Activated CD4-positive, alpha-beta T cell treated with anti-CD3 and anti-CD28 coated beads, Interleukin-2, amount 50 U/mL, for 4 hours (primary cell): ENCODE results near the gene ZNF534.
A peak's percentile ranks its signal among the peaks of the same experiment; 100 is the strongest.
"Not testable (repeated sequence)": the region's sequence is repeated elsewhere in the genome, so short reads cannot be mapped to it uniquely, and the experiment has no call there.

Experiments
- DNase-seq, 2 experiments: peaks; one replicate each; pipeline ENCODE4 v3.0.0-alpha.2; 2020

ZNF534 gene

DNA sequence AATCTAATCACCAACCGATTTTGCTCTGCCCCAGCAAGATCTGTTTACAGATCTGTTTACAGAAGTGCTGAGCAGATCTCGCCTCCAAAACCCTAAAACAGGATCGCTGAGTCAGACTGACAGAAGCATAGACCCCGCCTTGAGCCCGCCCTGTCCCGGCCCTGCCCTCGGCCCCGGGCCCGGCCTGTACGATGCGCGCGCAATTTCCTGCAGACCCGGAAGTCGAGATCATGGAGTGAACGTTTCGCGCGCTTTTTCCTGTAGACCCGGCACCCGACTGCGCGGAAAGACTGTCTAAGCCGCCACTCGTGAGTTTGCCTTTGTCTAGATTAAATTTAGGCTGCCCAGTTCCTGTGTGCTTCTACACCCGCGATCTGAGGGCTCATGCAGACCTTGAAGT is at the start of gene ZNF534:
TSS of gene ZNF534 (plus strand) at position 212 of the 400 bp plus-strand sequence. CDS start 2,327 bp downstream, outside the sequence.
- DNase-seq = no peak

DNA sequence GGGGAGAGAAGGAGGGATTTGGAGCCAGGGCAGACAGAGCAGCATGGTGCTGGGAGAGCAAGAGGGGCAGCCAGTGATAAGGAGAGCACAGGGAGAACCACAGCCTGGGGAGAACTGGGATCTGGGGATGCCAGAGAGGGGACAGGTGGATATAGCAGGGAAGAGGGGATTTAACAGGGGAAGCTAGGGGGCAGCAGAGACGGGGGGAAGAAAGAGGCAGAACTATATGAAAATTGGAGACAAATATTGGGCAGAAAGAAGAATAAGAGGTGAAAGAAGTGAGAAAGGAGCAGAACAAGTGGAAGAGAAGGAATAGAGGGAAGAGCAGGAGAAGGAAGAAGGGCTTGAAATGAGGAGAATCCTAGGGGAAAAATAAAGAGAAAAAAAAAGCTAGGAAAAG is 37.8 kb upstream of the ZNF534 start:
- no peak for DNase-seq

DNA sequence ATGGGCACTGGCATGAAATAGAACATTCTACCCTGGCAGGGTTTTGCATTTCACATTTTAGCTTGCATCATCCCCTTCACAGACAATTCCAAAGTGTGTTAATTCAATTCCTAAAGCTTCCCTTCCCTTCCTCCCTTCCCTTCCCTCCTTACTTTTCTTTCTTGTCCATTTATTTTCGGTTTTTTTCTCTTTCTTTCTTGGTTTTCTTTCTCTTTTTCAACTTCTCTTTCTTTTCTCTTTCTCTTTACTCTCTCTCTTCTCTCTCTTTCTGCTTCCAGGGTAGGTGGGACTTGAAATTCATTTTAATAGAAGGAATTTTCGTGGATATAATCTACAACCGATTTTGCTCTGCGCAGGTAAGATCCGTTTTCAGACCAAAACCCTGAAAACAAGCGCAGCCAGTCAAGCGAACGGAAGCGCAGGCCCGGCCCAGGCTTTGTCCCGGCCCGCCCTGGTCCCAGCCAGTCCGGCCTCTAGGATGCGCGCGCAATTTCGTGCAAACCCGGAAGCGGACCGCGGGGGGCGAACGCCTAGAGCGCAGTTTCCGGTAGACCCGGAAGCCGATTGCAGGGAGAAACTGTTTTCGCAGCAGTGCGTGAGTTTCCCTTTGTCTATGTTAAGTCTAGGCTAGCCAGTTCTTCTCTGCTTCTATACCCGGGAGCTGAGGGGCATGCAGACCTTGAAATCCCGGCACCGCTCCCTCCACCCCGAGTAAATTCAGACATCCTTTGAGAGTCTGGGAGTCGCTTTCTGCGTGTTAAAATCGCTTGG is 31.5 kb upstream of the ZNF534 start, which contains the start of gene ZNF528:
TSS of gene ZNF528 (plus strand) at position 540 of the 771 bp plus-strand sequence. CDS start 4,165 bp downstream, outside the sequence.
- DNase-seq = peak; percentile 91

DNA sequence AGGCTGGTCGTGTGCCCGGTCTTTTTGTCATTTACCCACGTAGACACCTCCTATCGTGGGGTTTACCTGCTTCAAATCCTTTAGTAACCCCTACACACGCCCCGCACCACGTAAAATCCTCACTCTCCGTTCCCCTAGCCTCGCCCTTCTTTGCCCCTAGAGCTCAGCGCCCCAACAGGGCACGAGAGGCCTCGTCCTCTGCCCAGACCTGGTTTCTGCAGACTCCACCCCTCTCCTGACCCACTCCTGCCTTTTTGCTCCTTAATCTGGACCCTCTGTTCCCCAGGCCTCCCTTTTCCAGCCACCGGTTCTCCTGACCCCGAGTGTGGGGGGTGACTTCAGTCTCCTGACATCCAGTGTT is 30.9 kb upstream of the ZNF534 start:
- DNase-seq = peak in 1 of 2 experiments; percentile 1

DNA sequence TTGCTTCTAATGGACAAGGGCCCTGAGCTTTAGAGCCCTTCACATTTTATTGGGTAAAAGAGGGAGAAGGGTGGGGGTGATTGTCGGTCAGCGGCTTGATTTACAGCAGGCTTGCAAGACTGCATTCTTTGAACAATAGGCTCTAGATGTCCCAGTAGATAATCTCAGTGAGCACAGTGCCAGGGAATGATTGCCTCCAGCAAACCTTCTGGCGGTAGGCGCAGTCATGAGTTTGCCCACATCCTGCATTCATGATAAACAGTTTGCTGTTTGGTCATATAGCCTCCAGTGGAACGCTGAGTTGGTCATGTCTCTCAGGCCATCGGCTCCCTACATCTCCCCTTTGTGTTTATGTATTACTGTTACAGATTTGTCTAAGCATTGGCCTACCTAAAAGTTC is 18.7 kb upstream of the ZNF534 start:
- no peak for DNase-seq

DNA sequence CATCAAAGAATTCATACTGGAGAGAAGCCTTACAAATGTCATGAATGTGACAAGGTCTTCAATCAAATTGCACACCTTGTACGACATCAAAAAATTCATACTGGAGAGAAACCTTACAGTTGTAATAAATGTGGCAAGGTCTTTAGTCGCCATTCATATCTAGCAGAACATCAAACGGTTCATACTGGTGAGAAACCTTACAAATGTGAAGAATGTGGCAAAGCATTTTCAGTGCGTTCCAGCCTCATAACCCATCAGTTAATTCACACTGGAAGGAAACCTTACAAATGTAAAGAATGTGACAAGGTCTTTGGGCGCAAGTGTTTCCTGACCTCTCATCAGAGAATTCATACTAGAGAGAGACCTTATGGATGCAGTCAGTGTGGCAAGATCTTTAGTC is 13.2 kb upstream of the ZNF534 start:
- no peak for DNase-seq

DNA sequence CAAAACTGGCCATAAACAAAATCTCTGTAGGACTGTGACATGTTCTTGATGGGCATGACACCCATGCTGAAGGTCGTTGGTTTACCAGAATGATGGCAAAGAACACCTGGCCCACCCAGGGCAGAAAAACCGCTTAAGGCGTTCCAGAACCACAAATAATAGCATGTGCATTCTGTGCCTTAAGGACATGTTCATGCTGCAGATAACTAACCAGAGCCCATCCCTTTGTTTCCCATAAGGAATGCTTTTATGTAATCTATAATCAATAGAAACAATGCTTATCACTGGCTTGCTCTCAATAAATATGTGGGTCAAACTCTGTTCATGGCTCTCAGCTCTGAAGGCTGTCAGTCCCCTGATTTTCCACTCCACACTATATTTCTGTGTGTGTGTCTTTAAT is 13.2 kb downstream of the ZNF534 start:
- DNase-seq = no peak

DNA sequence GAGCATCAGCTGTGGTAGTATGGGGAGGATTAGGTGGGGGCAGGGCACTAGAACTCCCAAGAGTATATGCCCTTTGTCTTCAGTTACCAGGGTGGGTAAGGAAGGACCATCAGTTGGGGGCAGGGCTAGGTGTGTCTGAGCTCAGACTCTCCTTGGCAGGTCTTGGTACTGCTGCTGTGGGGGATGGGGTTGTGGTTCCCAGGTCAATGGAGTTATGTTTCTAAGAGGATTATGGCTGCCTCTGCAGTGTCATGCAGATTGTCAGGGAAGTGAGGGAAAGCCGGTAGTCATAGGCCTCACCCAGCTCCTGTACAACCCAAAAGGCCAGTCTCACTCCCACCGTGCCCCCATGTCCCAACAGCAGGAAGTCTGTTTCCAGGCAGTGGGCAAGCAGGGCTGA is 15.6 kb downstream of the ZNF534 start:
- DNase-seq = no peak

DNA sequence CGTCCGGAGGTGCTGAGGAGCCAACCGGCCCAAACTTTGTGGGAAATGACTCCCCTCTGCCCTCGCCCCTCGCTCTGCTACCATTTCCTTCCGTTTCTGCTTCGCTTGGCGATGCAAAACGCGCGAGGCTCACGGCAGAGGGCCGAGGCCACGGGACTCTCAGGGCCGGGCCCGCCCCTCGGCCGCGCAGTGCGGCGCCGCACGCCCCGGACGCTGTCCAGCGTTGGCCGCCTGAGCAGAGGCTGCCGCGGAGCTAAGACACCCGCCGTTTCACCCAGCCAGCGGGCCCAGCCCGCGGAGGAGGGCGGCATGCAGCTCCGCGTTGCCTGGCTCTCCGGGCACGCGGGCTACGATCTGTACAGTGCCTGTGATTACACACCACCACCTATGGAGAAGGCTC is 22.3 kb downstream of the ZNF534 start:
- no peak for DNase-seq

DNA sequence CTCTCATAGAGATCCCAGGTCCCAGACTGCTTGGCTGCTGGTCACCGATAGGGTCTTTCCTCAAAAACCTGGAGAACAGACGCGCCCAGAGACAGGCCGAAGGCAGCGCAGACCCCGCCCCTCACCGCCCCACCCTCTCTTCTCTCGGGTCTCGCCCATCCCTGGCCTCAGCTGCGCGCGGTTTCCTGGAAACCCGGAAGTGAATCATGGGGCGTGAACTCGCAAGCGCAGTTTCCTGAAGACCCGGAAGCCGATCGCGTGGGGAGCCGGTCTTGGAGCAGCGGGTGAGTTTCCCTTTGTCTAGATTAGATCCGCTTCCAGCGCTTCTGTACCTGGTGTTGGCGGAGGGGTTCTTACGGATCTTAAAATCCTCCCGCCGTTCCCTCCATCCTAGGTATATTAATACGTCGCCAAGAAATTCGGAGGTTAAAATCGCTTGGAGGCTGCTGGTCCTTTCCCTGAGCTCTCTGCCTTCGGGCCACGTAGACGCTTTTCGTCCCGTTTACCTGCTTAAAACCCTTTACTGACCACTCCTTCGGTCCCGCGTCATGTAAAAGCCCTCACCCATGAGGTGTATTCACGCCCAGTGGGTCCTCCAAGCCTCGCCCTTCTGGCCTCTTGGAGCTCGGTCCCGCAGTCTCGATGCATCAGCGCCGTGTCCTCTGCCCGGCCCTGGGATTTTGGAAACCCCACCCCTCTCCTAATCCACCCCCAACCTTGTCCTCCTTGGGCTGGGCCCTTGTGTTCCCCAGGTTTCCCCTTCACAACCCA is 24.6 kb downstream of the ZNF534 start, which contains the start of gene ZNF578:
TSS of gene ZNF578 (plus strand) at position 230 of the 771 bp plus-strand sequence. CDS start 48,293 bp downstream, outside the sequence.
- DNase-seq = peak; percentile 53 to 62

DNA sequence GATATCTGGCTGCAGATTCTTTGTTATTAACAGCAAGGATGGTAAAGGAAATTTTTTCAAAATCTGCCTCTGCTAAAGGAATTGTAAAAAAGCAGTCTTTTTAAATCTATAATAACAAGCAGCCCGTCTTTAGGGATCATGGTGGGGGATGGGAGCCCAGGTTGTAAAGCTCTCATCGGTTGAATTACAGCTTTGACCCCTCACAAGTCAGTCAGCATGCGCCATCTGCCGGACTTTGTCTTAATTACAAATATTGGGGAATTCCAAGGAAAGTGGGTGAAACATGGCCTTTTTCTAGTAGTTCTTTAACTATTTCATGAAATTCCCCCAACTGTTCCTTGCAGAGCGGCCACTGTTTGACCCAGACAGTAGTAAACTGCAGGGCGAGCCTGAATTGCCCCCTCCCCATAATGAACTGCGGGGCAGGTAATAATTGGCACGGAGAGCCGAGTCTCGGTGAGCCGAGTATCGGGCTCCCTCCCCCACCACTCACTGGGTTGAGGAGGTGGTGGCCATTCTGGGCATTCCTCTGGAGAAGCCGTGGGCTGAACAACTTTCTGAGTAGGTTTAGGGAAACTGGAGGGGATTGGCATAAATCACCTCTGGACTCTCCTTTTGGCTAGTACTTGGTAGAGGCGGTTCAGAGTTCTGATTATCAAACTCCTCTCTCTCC is 36.0 kb downstream of the ZNF534 start:
- DNase-seq = no peak

DNA sequence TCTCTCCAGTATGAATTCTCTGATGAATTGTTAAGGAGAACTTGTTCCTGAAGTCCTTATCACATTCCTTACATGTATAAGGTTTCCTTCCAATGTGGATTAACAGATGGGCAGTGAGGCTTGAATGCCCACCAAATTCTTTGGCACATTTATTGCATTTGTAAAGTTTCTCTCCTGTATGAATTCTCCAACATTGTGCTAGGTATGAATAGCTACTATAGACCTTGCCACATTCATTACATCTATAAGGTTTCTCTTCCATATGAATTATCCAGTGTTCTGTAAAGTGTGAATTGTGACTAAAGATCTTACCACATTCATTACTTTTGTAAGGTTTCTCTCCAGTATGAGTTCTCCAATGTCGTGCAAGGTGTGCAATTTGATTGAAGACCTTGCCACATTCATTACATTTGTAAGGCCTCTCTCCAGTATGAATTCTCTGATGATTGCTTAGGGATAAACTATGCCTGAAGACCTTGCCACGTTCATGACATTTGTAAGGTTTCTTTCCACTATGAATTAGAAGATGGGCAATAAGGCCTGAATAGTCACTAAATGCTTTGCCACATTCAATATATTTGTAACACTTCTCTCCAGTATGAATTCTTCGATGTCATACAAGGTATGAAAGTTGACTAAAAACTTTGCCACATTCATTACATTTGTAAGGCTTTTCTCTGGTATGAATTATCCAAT is 44.9 kb downstream of the ZNF534 start:
- no peak for DNase-seq

DNA sequence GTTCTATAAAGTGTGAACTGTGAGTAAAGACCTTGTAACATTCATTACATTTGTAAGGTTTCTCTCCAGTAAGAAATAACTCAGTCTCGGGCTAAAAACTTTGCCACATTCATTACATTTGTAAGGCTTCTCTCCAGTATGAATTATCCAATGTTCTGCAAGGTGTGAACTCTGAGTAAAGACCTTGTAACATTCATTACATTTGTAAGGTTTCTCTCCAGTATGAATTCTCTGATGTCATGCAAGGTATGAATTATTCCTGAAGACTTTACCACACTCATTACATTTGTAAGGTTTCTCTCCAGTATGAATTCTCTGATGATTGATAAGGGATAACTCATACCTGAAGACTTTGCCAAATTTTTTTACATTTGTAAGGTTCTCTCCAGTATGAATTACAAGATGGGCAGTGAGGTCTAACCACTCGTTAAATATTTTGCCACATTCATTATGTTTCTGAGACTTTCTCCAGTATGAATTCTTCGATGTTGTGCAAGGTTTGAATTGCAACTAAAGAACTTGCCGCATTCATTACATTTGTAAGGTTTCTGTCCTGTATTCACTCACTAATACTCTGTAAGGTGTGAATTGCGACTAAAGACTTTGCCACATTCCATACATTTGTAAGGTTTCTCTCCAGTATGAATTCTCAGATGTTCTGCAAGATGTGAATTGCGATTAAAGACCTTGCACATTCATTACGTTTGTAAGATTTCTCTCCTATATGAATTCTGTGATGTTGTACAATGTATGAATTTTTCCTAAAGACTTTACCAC is 45.6 kb downstream of the ZNF534 start:
- DNase-seq = no peak

DNA sequence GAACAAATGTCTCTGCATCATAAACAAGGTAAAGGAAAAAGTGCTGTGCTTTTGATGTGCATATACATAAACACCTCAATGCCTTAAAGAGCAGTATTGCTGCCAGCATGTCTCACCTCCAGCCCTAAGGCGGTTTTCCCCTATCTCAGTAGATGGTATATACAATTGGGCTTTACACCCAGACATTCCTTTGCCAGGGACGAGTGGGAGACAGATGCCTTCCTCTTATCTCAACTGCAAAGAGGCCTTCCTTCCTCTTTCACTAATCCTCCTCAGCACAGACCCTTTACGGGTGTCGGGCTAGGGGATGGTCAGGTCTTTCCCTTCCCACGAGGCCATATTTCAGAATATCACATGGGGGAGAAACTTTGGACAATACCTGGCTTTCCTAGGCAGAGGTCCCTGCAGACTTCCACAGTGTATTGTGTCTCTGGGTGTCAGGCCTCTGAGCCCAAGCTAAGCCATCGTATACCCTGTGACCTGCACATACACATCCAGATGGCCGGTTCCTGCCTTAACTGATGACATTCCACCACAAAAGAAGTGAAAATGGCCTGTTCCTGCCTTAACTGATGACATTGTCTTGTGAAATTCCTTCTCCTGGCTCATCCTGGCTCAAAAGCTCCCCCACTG is 55.3 kb downstream of the ZNF534 start:
- DNase-seq = not testable (repeated sequence)

DNA sequence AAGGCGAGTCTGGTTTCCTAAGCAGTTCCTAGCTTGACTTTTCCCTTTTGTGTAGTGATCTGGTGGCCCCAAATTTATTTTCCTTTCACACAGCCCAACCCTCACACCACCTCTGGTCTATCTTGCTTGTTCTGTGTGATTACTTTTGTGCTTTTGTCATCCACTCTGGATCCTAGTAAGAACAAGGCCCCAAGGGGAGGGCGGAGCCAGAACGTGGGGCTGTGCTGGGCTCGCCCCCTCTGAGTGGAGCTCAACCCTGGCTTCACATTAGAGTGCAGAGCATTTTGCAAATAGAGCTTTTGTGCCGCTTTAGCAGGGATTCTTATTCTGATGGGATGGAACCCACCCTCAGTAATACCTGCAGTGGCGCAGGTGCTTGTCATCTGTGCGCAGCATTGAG is 56.1 kb downstream of the ZNF534 start:
- DNase-seq = not testable (repeated sequence)

DNA sequence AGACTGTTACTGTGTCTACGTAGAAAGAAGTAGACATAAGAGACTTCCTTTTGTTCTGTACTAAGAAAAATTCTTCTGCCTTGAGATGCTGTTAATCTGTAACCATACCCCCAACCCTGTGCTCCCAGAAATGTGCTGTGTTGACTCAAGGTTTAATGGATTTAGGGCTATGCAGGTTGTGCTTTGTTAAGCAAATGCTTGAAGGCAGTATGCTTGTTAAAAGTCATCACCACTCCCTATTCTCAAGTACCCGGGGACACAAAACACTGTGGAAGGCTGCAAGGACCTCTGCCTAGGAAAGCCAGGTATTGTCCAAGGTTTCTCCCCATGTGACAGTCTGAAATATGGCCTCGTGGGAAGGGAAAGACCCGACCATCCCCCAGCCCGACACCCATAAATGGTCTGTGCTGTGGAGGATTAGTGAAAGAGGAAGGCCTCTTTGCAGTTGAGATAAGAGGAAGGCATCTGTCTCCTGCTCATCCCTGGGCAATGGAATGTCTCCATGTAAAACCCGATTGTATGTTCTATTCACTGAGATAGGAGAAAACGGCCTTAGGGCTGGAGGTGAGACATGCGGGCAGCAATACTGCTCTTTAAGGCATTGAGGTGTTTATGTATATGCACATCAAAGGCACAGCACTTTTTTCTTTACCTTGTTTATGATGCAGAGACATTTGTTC is 56.8 kb downstream of the ZNF534 start:
- not testable (repeated sequence) for DNase-seq

DNA sequence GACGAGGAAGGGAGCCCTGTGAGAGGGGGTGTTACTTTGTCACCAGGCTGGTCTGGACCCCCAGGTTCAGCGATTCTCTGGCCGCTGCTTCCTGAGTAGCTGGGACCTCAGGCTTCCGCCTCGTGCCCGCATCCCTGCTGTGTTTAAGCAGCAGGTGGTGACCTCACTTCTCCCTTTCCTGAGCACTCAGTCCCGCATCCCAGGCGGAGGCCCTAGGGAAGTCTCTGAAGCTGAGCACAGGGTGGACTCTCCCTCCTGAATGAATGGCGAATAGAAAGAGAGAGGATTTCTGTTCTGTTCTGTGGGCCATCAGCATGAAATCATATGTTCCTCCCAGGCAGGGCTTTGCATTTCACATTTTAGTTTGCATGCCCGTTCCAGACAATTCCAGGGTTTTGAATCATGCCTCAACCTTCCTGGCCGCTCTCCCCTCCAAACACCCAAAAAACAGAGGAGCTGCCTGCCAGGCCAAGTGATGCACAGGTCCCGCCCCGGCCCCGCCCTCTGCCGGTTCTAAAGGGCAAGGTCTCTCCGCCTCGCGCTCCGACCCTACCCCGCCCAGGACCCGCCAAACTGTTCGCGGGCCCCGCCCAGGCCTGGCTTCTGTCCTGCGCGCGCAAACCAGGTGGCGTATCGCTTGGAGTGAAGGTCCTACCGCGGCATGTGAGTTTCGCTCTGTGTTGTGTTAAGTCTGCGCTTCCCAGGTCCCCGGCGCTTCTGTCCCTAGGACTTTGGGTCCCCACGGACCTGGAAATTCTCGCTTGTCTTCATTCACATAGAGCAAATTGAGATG is 63.4 kb downstream of the ZNF534 start:
- DNase-seq = no peak

DNA sequence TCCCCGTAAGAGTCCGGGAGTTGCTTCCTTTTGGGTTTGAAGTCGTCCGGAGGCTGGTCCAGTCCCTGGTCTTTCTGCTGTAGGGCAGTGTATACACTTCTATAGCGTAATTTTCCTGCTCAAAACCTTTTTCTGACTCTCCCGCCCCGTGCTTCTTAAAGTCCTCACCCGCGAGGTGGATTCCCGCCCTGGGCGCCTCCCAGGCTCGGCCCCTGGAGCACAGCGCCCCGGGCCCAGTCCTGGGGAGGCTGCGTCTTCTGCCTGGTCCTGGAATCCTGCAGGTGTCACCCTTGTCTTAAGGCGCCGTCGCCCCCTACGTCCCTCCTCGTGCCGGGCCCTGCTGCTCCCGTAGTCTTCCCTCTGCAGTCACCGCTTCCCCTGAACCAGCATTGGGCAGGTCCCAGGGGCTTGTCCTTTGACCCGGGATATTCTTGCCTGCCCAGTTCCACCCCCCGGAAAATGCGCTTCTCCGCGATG is 64.1 kb downstream of the ZNF534 start:
- DNase-seq = no peak

DNA sequence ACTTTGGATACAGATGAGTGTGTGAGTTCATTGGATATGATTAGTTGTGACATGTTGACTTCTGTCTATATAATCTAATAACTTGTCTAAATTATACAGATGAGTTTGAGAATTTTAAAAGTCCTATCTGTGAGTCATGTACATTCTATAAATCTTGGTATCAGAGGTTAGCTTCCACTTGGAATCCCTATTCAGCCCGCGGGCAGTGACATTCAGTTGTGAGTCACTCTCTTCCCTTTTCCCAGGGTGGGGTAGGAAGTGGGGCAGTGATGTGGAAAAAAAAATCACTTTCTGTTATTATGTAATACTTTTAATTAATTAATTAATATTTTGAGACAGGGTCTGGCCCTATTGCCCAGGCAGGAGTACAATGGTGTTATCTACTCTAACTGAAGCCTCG is 65.6 kb downstream of the ZNF534 start:
- DNase-seq = no peak

DNA sequence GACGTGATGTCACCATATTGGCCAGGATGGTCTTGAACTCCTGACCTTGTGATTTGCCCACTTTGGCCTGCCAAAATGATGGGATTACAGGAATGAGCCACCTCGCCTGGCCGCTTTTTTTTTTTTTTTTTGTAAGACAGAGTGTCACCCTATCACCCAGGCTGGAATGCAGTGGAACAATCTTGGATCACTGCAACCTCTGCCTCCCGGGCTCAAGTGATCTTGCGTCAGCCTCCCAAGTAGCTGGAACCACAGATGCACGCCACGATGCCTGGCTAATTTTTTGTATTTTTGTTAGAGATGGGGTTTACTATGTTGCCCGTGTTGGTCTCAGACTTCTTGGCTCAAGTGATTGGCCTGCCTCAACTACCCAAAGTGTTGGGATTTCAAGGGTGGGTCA is 69.6 kb downstream of the ZNF534 start:
- DNase-seq = no peak
